NCI-H146 treated with DMSO at 0.1 percent for 48 hours (cell line): ENCODE data around the gene GALNT17.

Source experiments
- DNase-seq: peaks from one replicate; lab custom pipeline; 2025; ENCODE audit not compliant: unreplicated experiment; lab: John Stamatoyannopoulos, UW

Gene GALNT17

DNA sequence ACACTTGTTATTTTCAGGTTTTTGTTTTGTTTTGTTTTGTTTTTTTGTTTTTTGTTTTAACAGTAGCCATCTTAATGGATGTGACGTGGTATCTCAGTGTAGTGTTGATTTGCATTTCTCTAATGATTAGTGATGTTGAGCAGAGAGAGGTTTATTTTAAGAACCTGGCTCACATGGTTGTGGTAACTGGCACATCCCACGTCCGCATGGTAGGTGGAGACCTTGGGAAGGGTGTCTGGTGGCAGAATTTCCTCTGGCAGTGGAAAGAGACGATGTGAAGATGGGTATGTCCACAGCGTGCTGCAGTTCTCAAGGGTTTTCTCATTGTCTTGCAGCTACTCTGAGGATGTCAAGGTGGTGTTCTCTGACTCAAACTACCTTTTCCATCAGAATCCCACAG, 252.2 kb downstream of the GALNT17 start:
- no peak for DNase-seq

DNA sequence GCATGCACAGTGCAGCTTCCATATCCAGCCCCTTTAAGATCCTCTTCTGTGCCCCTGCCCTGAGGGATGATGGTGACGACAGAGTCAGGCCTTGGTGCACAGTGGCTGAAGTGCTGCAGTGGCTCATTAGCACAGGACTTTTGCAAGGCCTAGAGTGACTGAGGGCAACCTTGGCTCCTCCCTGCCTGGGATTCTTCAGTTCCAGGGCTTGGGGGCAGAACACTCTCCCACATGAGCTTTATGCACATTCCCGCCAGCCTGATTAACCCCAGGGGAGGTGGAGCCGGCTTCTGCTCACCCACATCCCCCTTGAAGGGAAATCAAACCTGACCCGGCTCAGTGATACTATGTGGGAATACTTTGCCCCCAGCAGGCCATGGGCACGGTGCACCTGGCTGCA, 253.4 kb downstream of the GALNT17 start:
- no peak for DNase-seq

DNA sequence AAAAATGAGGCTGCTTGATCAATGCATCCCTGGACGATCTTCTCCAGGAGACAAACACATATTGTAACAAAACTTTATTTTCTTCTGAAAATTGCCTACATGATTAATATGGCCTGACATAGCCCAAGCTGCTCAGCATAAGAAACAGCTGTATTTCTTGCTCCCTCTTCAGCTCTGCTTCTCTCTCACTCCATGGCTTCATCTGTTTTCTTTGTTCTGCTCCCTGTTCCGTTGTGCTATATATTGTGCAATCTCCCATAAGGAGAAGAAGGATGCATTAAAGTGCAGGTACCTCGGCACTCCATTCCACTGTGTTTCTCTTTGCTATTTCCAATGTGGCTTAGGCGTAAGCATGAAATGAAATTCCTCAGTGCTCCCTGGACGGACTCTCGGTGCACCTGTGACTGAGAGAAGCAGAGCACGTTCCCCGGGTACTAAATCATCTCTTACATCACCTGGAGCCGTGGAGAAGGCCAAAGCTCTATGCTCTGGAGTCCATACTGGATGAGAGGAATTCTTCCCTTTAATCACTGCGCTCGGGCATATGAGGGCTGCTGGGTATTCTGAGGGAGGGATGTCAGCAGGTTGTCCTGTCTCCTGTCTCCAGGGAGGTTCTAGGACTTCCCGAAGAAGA, 254.3 kb downstream of the GALNT17 start:
- no peak for DNase-seq

DNA sequence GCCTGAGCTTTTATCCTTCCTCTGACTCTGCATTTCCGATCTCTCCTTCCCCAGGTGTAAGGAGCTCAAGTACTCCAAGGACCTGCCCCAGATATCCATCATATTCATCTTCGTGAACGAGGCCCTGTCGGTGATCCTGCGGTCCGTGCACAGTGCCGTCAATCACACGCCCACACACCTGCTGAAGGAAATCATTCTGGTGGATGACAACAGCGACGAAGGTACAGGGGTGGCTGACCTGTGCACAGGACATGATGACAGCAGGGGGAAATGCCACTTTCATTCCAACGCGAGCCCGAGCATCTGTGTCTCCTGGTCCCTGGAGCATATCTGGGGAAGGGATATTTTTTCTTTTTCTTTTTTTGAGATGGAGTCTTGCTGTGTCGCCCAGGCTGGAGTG, 256.2 kb downstream of the GALNT17 start:
- no peak for DNase-seq

DNA sequence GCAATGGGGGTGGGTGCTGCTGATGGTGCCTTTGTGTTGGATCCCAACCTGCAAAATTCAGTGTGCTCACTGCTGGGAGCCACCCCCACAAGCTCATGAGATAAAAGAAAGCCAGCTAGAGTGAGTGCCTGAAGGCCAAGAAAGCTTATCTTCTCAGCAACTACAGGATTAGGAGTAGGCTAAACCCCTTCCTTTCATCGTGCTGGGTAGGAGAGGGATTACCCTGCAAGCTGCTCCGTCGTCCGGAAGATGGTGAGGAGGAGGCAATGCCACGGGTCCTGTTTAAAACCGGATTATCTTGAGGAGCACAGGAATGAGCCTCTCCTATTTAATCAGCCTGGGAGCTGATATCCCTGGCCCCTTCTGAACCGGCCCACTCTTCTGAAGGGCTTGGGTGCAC, 258.0 kb downstream of the GALNT17 start:
- DNase-seq: no peak

DNA sequence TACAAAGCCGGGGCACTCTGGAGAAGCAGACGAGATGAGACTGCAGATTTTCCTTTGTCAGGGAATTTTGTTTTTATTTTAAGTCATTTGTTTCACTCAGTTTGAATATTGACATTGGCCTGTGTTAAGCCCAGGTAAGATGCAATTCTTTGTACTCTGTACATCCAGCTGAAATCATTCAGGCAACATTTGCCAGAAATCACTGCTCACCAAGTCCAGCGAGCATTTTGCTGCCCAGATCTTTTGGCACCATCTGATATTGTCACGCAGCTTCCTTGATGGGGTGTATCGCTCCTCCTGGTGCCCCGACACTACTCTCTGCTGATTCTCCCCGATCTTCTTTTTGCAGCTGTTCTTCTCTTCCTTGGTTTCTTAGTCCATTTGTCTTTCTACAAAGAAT, 261.7 kb downstream of the GALNT17 start:
- no peak for DNase-seq

DNA sequence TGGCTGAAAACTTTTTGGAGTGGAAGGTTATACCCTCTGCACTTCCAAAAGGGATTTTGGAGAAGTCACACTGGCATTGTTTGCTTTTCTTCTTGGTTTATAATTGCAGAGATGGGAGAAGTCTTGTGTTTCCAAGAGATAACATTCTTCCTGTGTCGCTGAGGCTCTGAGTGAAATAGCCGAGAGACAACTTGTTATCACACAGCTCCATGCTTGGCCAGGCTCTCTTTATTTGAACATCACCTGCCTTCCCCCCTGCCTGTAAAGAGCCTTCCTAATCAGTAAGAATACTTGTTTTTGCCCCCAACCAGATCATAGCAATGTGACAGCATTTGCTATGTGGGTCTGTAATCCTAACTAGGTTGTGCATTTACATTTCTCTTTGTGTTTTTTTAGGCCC, 270.7 kb downstream of the GALNT17 start:
- DNase-seq: no peak

DNA sequence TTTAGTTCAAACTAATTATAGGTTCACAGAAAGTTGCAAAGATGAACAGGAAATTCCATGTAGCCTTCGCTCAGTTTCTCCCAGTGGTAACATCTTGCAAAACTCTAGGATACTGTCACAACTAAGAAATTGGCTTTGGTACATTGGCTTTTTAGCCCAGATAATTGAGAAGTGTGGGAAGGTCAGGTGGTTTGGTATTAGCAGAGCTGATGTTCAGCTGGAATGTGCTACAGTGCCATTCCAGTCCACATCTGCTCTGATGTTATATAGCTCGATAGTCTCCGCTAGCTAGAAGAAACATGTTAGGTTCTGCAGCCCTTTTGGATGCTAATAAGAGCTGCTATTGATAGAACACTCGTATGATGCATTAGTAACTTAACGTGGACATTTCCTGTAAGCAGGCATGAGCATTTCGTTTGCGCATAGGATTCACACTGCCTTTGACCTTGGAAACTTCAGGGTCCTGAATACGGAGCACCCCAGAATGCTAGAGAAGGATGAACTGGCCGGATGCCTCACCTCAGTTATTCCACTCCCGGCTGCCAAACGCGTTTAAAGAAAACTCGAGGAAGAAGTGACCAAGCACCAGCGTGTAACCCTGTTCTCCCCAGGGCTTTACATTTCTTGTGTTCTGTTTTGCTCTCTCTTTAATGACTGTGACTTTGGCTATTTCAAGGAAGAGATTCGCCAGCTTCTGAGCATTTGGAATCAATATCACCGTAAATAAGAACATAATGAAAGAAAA, 271.4 kb downstream of the GALNT17 start:
- DNase-seq: no peak

DNA sequence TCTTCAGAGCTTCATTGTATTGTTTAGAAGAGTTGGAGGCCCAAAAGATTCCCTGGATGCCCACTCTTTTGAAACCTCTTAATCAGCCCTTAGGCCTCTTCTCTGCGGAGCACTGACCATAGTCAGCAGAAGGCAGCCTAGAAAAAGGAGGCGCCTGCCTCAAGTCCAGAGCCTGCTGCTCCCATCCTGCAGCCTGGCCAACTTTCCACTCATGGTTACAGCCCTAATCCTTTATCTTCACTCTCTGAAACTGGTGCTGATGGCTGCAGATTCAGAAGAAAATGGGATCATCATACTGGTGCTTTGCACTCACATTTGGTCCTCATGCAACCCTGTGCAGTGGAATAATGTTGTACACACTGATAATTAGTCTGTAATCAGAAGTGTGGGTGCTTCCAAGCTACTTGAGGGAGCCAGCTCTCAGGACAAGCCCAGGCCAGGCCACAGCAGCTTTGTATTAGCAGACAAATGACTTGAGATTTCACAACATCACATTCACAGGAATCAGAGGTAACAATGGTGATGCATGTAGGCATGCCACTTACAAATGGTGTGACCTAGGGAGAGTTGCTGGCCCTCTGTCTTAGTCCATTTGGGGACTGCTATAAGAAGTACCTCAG, 272.9 kb downstream of the GALNT17 start:
- no peak for DNase-seq

DNA sequence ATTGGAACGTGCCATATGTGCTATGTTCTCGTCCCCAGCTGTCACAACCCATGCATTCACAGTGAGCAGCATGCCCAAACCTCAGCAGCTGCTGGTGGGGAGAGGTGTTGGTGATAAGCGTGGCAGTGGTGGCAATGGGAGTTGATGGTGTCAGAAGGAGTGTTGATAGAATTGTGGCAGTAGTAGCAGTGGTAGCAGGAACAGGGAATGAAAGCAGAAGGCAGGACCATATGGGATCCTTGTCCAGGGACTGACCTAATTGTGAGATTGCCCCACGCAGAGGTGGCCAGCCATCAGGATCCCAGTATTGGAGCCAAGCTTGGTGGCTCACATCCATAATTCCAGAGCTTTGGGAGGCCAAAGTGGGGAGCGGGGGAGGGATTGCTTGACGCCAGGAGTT, 276.3 kb downstream of the GALNT17 start:
- DNase-seq: no peak

DNA sequence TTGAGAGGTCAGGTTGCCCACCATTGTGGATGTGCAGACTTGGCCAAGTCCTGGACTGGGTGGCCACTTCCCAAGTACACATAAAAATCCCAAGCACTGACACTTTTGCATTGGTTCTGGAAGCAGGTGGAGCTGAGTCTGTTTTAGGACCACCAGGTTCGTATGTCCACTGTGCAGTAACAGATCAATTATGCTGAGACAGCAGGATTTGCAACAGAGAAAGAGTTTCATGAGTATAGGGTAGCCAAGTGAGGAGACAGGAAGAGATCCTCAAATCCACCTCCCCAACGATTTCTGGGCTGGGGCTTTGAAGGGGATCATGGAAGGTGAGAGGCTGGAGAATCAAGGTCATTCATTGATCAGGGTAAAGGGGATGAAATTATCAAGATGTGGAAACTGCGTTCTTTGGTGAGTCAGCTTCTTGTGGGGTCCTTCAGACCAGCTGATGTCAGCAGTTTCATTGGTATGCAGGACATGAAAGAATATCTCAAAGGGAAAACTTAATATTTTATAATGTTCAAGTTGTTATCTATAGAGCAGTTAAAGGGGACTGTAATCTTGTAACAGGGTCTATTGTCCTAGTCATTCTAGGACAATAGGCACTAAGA, 277.7 kb downstream of the GALNT17 start:
- DNase-seq: no peak

DNA sequence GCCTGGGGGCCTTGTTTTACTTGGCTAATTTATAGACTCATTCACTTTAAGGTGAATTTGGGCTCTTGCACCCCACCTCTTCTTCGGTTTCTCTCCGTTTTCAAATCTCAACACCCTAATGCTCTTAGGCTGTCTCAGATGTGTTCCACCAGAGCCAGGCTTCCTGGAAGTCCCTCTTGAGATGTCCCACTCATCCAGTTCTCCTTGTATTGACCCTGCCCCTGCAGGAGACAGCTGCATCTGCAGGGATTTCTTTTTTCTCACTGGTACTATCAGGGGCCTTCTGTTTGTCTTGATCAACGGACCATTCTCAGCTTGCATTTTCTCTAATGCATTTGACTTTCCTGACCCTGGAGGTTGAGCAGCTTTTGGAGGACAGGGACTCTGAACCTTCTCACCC, 279.5 kb downstream of the GALNT17 start:
- no peak for DNase-seq

DNA sequence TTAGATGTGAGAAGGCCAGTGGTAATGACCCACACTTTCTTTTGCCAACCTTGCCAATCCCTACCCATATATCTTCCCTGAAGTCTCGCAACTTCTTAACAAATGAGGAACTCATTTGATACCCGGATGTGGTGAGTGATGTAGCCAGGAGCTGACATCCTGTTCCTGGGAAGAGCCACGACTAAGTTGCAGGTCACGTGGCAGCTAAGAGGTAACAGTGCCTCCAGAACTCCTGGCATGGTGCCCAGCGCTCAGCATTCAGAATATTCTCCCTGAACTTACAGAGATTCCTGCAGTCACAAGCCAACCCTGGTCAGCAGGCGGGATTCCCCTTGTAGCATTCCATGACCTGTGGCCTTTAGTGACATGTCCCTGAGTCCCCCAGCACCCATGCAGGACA, 282.5 kb downstream of the GALNT17 start:
- no peak for DNase-seq

DNA sequence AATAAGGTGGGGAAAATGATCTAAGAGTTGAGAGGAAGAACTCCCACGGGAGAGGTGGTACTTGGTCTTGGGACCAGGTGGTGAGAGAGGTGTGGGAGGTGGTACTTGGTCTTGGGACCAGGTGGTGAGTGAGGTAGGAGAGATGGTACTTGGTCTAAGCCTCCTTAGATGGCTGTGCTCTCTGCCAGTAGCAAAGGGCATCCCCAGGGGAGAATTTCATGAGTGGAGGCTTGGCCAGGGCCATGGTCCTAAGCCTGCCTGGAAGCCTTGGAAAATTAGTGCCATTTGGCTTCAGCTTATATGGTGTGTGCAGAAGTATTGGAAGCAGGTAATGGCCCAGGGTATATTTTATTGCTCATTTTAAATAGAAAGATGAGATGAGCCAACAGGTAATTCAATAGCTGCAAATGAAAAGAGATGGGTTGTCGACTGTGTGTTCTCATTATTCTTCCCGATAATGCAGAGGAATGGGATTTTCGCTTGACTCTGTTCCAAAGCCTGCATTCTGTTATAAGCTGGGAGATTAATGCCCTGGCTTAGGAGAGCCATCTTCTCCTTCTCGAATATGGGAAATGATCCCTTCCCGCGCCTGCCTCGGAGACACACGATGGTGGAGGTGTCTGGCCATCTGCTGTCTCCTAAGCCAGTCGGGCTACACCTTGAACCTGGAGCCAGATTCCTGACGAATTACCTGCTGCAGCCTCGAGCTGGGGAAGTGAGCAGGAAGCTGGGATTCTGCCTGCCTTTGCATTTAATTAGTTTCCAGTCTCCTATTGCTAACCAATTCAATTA, 287.8 kb downstream of the GALNT17 start:
- no peak for DNase-seq

DNA sequence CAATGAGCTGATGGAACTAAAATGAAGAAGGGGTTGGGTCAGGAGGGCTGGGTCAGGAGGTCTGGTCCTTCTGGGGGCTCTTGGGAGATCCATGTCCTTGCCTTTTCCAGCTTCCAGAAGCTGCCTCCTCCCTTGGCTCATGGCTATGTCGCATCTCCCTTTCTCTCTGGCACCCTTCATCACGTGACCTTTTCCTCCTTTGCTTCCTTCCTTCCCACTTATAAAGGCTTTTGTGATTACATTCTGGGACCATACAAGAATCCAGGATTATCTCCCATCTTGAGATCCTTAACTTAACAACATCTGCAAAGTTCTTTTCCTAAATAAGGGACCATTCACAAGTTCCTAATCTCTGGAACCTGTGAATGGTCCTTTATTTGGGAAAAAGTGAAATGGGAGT, 290.2 kb downstream of the GALNT17 start:
- DNase-seq: no peak

DNA sequence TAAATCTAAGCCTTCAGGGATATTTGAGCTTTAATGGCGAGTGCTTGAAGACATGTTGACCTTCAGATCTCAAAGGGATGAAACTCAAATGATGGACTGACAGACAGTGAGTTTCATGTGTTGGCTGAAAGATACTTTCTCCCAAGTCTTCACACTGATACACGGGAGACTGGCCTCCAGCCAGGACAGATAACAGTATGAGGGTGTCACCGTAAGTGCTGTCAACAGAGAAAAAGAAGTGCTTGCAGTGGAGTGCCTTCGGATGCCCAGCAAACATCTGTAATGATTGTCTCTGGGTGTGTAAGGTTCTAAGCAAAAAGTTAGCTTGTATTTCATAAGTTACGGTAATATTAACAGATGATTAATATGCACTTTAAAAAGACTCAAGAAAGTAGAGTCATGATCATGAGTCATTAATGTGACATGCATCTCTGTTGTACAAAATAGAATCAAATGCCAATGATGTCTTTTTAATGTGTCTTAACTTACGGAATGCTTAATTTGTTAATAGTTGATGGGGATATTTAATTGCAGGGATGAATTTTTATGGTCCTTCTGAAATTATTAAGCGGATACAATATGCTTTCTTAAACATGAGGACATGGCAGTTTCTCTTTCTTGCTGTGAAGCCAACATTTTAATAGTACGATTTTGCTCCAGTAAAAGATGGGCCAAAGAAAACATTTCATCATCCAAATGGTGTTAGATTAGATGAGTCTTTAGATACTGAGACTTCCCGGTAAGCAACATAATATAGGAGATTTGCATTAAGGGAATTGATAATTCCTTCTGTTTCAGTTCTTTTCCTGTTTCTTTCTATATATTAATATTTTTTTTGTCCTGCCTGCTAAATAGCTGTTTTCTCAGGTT, 292.5 kb downstream of the GALNT17 start:
- DNase-seq: no peak

DNA sequence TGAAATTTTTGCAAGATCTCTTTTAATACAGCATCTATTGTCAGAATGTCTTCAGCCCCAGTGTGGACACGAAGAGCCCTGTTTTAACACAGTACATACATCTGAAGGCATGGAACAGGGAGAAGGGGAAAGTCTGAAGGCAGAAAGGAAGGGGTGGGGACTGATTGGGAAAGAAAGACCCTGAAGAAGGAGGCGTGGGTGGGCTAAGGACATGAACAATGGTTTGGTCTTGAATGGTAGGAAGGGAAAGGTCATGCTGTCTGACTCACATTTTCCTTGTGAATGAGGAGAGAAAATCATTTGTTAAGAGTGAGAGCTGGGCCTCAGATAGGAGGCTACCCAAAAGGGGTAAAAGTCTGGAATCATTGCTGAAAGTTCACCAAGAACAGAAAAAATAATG, 297.1 kb downstream of the GALNT17 start:
- DNase-seq: no peak

DNA sequence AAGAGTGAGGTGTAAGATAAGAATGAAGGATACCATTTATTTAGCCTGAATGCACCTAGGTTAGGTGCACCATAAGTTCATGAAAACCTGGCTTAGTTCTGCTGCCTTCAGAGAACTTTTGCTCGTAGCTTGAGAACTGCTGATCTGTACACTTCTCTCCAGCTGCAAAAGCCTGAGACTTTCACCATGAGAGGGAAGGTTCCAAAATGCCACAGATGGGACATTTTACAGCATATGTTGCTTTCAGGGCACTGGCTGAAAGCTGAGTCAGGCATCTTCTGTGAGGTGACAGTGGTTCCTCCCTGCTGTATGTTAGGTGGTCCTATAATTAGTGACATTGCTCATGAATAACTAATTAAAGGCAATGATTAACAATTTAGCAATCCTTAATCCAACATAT, 298.3 kb downstream of the GALNT17 start:
- no peak for DNase-seq

DNA sequence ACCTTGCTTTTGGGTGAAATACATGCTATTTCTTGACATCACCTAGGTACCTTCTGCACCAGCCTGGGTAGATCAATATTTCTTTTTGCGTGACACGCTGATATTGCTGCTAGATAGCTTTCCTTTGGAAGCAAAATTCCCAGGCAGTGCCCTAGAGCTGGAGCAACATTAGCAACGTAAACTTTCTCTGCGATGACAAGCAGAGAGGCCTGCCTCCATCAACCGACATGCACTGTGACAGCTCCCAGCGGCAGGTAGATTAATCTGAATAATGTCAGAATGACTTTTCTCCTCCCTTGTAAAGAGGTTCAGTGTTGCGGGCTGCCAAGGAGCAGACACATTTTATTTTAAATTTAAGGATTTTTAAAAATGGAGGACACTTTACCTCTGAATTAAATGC, 307.4 kb downstream of the GALNT17 start:
- no peak for DNase-seq

DNA sequence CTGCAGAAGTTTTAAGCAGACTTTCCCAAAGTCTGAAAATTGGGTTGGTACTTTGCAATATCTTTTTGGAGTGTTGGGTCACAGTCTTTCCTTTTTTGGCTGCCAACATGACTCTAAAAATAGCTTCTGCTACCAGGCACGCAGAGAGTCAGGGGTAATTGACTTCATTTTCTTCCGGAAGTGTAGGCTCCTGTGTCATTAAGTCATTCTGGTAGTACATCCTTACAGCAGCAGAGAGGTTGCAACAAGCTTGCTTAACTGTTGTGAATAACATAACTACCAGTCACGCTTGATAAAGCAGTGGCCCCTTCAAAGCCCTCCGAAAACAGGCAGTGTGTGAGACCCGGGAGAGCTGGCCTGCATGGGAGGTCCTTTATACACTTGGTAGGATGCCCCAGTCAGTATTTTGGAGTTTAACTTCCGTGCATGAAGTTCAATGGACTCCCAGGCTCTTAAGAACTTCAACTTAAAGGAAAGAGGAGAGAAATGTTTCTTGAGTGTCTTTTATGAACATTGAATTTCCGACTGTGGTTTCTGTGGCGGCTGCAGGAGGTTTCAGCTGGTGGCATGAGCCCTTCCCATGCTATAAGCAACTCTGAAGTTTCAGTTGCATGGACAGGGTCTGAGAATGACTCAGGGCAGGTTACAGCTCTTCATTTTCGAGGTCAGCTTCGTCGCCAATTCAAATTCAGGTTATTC, 310.7 kb downstream of the GALNT17 start:
- no peak for DNase-seq
